ENCODE measurements around the gene PIEZO1. TPM values are rescaled to one million over a fixed set of nuclear protein-coding genes. Genes with fewer than 3 reads are reported as not detected.

Gene PIEZO1
- total RNA-seq, 4 donors from 2014 or later = 62.3 to 161 (median 123) TPM

DNA sequence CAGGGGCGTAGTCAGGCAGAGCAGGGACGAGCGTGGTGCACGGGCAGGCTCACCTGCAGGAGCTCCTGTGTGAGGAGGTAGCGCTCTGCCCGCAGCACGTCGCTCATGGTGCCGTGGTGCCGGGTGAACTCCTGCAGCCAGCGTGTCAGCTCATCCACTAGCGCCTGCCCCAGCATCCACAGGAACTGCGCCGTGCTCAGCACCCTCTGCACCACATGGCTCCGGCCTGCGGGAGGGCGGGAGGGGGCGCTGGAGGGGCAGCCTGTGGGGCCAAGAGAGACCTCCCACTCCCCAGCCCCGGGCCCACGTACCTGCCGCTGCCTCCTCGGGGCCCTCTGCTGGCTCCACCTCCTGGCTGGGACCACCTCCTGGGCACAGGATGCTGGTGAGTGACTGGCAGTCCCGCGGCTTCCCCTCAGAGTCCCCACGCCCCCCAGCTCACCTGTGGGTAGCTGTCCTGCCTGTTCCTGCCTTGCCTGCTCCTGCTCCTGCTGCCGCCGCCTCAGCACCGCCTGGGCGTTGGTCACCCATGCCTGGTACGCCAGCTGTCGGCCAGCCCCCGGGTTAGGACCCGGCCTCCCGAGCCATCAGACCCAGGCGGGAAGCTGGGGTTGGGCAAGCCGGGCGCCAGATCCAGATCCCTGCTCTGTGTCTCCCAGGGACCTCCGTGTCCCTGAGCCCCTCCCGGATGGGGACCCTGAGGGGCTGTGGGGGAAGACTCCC is 62.1 kb downstream of the PIEZO1 start:
- Histone ChIP-seq H3K27me3 (no peaks in the 10 kb centered on the region), H3K9me3 (no peaks in the 10 kb centered on the region), H3K4me1 (no peaks in the 10 kb centered on the region), H3K27ac (no peak overlapping the region), H3K36me3 (no peaks in the 10 kb centered on the region), H3K4me3 (no peak overlapping the region)
- intact Hi-C loops (cut with DNase I; ENCODE audit: low total_unique reads) = no loop called here
- no peak for DNase-seq
- TF ChIP-seq POLR2A (IDR thresholded peaks at IDR 0.05) = no peak
- TF ChIP-seq, protein P1, sequence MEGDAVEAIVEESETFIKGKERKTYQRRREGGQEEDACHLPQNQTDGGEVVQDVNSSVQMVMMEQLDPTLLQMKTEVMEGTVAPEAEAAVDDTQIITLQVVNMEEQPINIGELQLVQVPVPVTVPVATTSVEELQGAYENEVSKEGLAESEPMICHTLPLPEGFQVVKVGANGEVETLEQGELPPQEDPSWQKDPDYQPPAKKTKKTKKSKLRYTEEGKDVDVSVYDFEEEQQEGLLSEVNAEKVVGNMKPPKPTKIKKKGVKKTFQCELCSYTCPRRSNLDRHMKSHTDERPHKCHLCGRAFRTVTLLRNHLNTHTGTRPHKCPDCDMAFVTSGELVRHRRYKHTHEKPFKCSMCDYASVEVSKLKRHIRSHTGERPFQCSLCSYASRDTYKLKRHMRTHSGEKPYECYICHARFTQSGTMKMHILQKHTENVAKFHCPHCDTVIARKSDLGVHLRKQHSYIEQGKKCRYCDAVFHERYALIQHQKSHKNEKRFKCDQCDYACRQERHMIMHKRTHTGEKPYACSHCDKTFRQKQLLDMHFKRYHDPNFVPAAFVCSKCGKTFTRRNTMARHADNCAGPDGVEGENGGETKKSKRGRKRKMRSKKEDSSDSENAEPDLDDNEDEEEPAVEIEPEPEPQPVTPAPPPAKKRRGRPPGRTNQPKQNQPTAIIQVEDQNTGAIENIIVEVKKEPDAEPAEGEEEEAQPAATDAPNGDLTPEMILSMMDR (IDR thresholded peaks at IDR 0.05) = no peak

- Histone ChIP-seq H3K9me3 (no peaks in the 10 kb centered on the region), H3K36me3 (no peaks in the 10 kb centered on the region), H3K27ac (no peak overlapping the region), H3K4me1 (no peaks in the 10 kb centered on the region), H3K27me3 (no peaks in the 10 kb centered on the region), H3K4me3 (no peak overlapping the region)
- no peak for DNase-seq
- no peak for TF ChIP-seq POLR2A (IDR thresholded peaks at IDR 0.05)
- TF ChIP-seq, protein P1 (IDR thresholded peaks at IDR 0.05) = no peak
- intact Hi-C loops (cut with DNase I; ENCODE audit: low total_unique reads) = no loop called here
These were observed 62.9 kb downstream of the PIEZO1 start for GRCh38 chr16:88721815-88722755.

DNA sequence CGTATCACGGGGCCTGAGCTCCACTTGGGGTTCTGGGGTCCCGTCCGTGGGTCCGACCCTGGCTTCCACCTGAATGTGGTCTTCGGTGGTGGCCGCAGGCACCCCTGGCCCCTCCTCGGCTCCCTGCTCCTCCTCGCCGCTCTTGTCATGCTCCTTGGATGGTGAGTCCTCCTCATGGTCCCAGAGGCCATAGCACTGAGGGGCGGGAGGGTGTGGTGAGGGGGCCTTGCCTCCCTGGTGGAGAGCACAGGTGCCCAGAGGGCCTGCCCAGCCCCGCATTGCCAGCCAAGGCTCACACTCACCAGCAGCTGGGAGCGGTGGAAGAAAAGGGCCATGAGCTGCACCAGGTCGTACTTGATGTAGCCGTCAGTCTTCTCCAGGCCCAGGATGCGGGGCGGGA is 63.8 kb downstream of the PIEZO1 start:
- H3K27ac ChIP-seq = no peak overlapping the region
- intact Hi-C loops (cut with DNase I; ENCODE audit: low total_unique reads) = no loop called here
- TF ChIP-seq, protein P1 (IDR thresholded peaks at IDR 0.05) = no peak
- TF ChIP-seq POLR2A (IDR thresholded peaks at IDR 0.05) = no peak

DNA sequence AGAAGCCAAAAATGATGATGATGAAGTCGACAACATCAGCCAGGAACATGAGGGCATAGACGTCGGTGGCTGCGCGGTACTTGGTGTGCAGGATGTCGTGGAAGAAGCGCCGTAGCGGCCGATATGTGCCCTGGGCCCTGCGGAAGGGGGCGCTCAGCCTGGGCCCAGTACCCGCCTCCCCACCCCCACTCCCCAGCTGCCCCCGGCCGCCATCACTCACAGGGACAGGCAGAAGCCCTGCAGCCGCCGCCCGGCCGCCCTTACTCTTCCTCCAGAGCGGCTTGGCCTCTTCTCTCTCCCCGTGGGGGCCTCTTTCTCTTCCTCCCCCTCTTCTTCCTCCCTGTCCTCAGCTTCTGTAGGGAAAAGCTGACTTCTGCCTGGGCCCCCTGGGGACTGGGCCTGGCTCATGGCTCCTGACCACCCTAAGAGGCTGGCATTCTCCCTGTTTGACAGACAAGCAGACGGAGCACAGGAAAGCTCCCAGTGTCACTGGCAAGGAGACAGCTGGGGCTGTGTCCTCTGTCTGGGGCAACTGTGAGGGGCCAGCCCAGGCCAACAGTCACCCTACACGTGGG is 64.5 kb downstream of the PIEZO1 start:
- no peak for TF ChIP-seq POLR2A (IDR thresholded peaks at IDR 0.05)
- TF ChIP-seq, protein P1 (IDR thresholded peaks at IDR 0.05) = no peak
- no peak overlapping the region for H3K27ac ChIP-seq
- H3K4me3 ChIP-seq = no peak overlapping the region
- intact Hi-C loops (cut with DNase I; ENCODE audit: low total_unique reads) = no loop called here
- H3K9me3 ChIP-seq = no peaks in the 10 kb centered on the region
- no peak for DNase-seq
- no peaks in the 10 kb centered on the region for H3K36me3 ChIP-seq
- no peaks in the 10 kb centered on the region for H3K4me1 ChIP-seq
- H3K27me3 ChIP-seq = no peaks in the 10 kb centered on the region

More for the DNA sequence above, 63.8 kb downstream of the PIEZO1 start:
- no peaks in the 10 kb centered on the region for H3K36me3 ChIP-seq
- H3K9me3 ChIP-seq = no peaks in the 10 kb centered on the region
- no peak for DNase-seq
- no peaks in the 10 kb centered on the region for H3K27me3 ChIP-seq
- no peak overlapping the region for H3K4me3 ChIP-seq
- H3K4me1 ChIP-seq = no peaks in the 10 kb centered on the region
